GM12891 (cell line): ENCODE measurements around the gene SMO. TPM values are rescaled to one million over a fixed set of nuclear protein-coding genes. Genes with fewer than 3 reads are reported as not detected.

Experiments
- DNase-seq: peaks from one replicate; pipeline ENCODE4 v3.0.0; 2011; ENCODE audit warnings: low spot score; ENCODE audit not compliant: insufficient read length
- FAIRE-seq: peaks from 2 replicates; lab custom pipeline; 2011; peaks lifted over from hg19 to GRCh38; lab: Jason Lieb, UNC
- PAX5 ChIP-seq: IDR thresholded peaks from 2 replicates; pipeline ENCODE4 v1.6.1; 2011; ENCODE audit warnings: low read length, moderate library complexity, mild to moderate bottlenecking; ENCODE audit not compliant: insufficient read depth, severe bottlenecking
- POLR2A ChIP-seq: IDR thresholded peaks from 2 replicates; pipeline ENCODE4 v1.6.1; 2011; ENCODE audit warnings: low read depth, low read length, control low read depth
- POLR2AphosphoS5 ChIP-seq: IDR thresholded peaks from 2 replicates; pipeline ENCODE4 v1.6.1; 2011; ENCODE audit warnings: low read depth, low read length, control low read depth
- POU2F2 ChIP-seq: IDR thresholded peaks from 2 replicates; pipeline ENCODE4 v1.6.1; 2011; ENCODE audit warnings: low read depth, mild to moderate bottlenecking, control low read depth, low read length, moderate library complexity
- SPI1 ChIP-seq: IDR thresholded peaks from 2 replicates; pipeline ENCODE4 v1.6.1; 2011; ENCODE audit warnings: low read depth, low read length, control low read depth
- TAF1 ChIP-seq: IDR thresholded peaks from 2 replicates; pipeline ENCODE4 v1.6.1; 2011; ENCODE audit warnings: low read depth, low read length, control low read depth
- polyA plus RNA-seq: library from polyadenylated mRNA; unstranded; fragments of >200 nt; gene quantifications from one replicate; pipeline ENCODE4 v1.2.1, GENCODE V29; 2012; ENCODE audit warnings: low read depth, missing spikeins, inconsistent platforms; ENCODE audit not compliant: missing spikeins

SMO gene
- 9.9 TPM for polyA plus RNA-seq

GRCh38 chr7:129188372-129188891, at the start of gene SMO:
SMO (plus strand) TSS chr7:129188633; CDS start chr7:129189152, 519 bp downstream.
- TF ChIP-seq TAF1 = no peak
- no peak for TF ChIP-seq POLR2AphosphoS5
- no peak for TF ChIP-seq POU2F2
- TF ChIP-seq POLR2A = no peak
- no peak for TF ChIP-seq PAX5
- no peak for TF ChIP-seq SPI1
- no peak for FAIRE-seq
- DNase-seq = peak; percentile 56

GRCh38 chr7:129143724-129144094, 44.7 kb upstream of the SMO start:
- peak; percentile 33 for FAIRE-seq
- TF ChIP-seq PAX5 (no peak), POLR2A (no peak), SPI1 (no peak), POLR2AphosphoS5 (no peak), TAF1 (no peak), POU2F2 (no peak)
- DNase-seq = no peak

- TF ChIP-seq POU2F2 = peak; percentile 88
- TF ChIP-seq POLR2AphosphoS5 = no peak
- FAIRE-seq (no peak), DNase-seq (peak; percentile 82)
Observed at GRCh38 chr7:129144095-129144833, 44.2 kb upstream of the SMO start, which contains the start of gene TSPAN33. TSPAN33 (plus strand) TSS chr7:129144707; CDS start chr7:129144981, 274 bp downstream.

GRCh38 chr7:129144834-129145668, 43.4 kb upstream of the SMO start:
- no peak for DNase-seq
- FAIRE-seq = peak; percentile 28
- TF ChIP-seq PAX5 (no peak), POLR2A (no peak; the same call in 1 of the 2 replicates), TAF1 (no peak), SPI1 (no peak), POU2F2 (no peak; the same call in 1 of the 2 replicates), POLR2AphosphoS5 (no peak)

GRCh38 chr7:129146237-129146979, 42.0 kb upstream of the SMO start:
- no peak for DNase-seq
- TF ChIP-seq PAX5 (no peak), POLR2A (peak; percentile 81), TAF1 (no peak; the same call in 1 of the 2 replicates), POU2F2 (no peak), POLR2AphosphoS5 (peak; percentile 87; the same call in 1 of the 2 replicates), SPI1 (peak; percentile 30; the same call in 1 of the 2 replicates)
- peak; percentile 88 for FAIRE-seq

GRCh38 chr7:129147731-129148130, 40.7 kb upstream of the SMO start:
- FAIRE-seq = peak; percentile 41
- TF ChIP-seq SPI1 (peak; percentile 91), POU2F2 (no peak), POLR2AphosphoS5 (no peak; the same call in 1 of the 2 replicates)
- no peak for DNase-seq

GRCh38 chr7:129149511-129149910, 38.9 kb upstream of the SMO start:
- DNase-seq = no peak
- TF ChIP-seq SPI1 (no peak), POLR2AphosphoS5 (no peak), POLR2A (no peak), TAF1 (no peak), PAX5 (no peak), POU2F2 (no peak)
- no peak for FAIRE-seq

GRCh38 chr7:129150199-129150996, 38.0 kb upstream of the SMO start:
- FAIRE-seq (no peak), DNase-seq (no peak)
- no peak for TF ChIP-seq PAX5
- no peak for TF ChIP-seq POU2F2
- TF ChIP-seq TAF1 = no peak
- TF ChIP-seq POLR2AphosphoS5 = peak; percentile 18; the same call in 1 of the 2 replicates
